ENCODE results near the gene GXYLT2. TPM values are rescaled to one million over a fixed set of nuclear protein-coding genes. Genes with fewer than 3 reads are reported as not detected.

The GXYLT2 gene
- total and polyA plus RNA-seq, 8 donors, result 0.40 to 27.0 (median 1.4) TPM

GRCh38 chr3:72959336-72959735 lies 71.5 kb downstream of the GXYLT2 start:
- WGBS, 5 donors, result 93 to 98% (median 96%) methylated on average over 5 of the region's 5 CpGs

DNA sequence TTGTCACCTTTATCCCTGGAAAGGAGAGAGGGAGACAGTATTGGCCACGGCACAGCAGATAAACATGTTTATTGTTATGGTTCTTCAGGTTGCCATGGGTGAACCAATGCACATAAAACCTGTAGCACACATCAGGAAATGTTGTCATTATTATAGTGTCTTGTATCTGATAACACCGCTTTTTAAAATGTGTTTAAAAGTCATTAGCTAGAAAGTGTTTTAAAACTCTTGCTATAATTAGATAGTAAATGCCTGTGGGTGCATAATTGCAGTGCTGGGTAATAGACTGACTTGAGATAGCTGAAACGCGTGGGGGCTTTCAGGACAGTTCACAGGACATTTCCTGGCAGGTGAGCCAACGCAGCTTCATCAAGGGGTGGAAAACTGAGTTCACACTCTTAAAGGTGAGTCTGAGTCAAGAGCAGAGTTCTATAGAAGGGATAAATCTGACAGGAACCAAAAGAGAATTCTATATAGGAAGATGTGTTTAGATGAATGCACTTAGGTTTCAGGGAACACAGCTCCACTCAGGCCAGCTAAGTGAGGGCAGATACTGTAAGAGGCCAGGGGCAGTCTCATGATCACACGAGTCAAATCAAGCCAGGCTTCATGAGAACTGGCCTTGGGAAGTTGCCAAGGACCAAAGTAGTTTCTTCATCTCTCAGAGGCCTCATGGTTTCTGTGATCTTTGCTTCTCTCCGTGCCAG lies 73.1 kb downstream of the GXYLT2 start:
- TF ChIP-seq POLR2A (IDR thresholded peaks at IDR 0.05) (no peak), POLR2AphosphoS5 (IDR thresholded peaks at IDR 0.05) (no peak), EP300 (IDR thresholded peaks at IDR 0.05) (no peak)
- TF ChIP-seq, protein P1, sequence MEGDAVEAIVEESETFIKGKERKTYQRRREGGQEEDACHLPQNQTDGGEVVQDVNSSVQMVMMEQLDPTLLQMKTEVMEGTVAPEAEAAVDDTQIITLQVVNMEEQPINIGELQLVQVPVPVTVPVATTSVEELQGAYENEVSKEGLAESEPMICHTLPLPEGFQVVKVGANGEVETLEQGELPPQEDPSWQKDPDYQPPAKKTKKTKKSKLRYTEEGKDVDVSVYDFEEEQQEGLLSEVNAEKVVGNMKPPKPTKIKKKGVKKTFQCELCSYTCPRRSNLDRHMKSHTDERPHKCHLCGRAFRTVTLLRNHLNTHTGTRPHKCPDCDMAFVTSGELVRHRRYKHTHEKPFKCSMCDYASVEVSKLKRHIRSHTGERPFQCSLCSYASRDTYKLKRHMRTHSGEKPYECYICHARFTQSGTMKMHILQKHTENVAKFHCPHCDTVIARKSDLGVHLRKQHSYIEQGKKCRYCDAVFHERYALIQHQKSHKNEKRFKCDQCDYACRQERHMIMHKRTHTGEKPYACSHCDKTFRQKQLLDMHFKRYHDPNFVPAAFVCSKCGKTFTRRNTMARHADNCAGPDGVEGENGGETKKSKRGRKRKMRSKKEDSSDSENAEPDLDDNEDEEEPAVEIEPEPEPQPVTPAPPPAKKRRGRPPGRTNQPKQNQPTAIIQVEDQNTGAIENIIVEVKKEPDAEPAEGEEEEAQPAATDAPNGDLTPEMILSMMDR (IDR thresholded peaks at IDR 0.05), result no peak
- peaks cover 0 to 16% (median 6%) of the 10 kb centered on the region in 4 donors for H3K4me1 ChIP-seq
- H3K36me3 ChIP-seq, result no peaks in the 10 kb centered on the region
- H3K27ac ChIP-seq, result no peak overlapping the region
- intact Hi-C loops (cut with DNase I; ENCODE audit: low total_unique reads), result no loop called here
- no peaks in the 10 kb centered on the region for H3K27me3 ChIP-seq
- no peak overlapping the region for H3K4me3 ChIP-seq
- peak in 1 of 2 donors; percentile 70 for DNase-seq
- H3K9me3 ChIP-seq, result no peaks in the 10 kb centered on the region
- 48 to 59% (median 54%) methylated on average over 7 of the region's 7 CpGs for WGBS, 5 donors

More at GRCh38 chr3:72959336-72959735, 71.5 kb downstream of the GXYLT2 start:
- H3K4me1 ChIP-seq, result peaks cover 0 to 23% (median 6%) of the 10 kb centered on the region in 4 donors
- H3K36me3 ChIP-seq, result no peaks in the 10 kb centered on the region
- no peak overlapping the region for H3K27ac ChIP-seq
- no peak for DNase-seq
- intact Hi-C loops (cut with DNase I; ENCODE audit: low total_unique reads), result no loop called here
- H3K4me3 ChIP-seq, result no peak overlapping the region
- H3K27me3 ChIP-seq, result no peaks in the 10 kb centered on the region
- TF ChIP-seq POLR2AphosphoS5 (IDR thresholded peaks at IDR 0.05) (no peak), EP300 (IDR thresholded peaks at IDR 0.05) (no peak), POLR2A (IDR thresholded peaks at IDR 0.05) (no peak)
- TF ChIP-seq, protein P1 (IDR thresholded peaks at IDR 0.05), result no peak
- no peaks in the 10 kb centered on the region for H3K9me3 ChIP-seq

DNA sequence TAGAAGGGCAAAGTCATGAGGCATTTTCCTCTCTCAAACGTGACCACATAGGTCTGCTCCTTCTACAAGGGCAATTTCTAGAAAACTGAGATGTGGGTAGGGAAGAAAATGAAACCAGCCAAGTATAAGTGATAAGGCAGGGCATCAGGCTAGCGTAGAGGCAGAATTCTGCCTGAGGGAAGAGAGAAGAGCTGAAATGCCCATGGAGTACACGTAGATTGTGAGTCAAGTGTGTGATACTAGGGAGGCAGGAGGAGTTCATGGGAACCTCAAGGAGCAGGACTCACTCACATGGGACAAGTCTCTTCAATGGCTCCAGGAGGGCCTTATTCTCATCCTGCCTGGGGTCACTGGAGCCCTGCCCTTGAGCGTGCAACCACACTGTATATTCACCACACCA lies 73.9 kb downstream of the GXYLT2 start:
- 56 to 78% (median 65%) methylated on average over 4 of the region's 4 CpGs for WGBS, 5 donors
- no peak overlapping the region for H3K27ac ChIP-seq
- TF ChIP-seq POLR2A (IDR thresholded peaks at IDR 0.05) (no peak), POLR2AphosphoS5 (IDR thresholded peaks at IDR 0.05) (no peak), EP300 (IDR thresholded peaks at IDR 0.05) (no peak)
- TF ChIP-seq, protein P1 (IDR thresholded peaks at IDR 0.05), result no peak
- no peaks in the 10 kb centered on the region for H3K27me3 ChIP-seq
- H3K4me1 ChIP-seq, result peaks cover 0 to 14% (median 5%) of the 10 kb centered on the region in 4 donors
- intact Hi-C loops (cut with DNase I; ENCODE audit: low total_unique reads), result no loop called here
- H3K4me3 ChIP-seq, result no peak overlapping the region
- H3K9me3 ChIP-seq, result no peaks in the 10 kb centered on the region
- no peaks in the 10 kb centered on the region for H3K36me3 ChIP-seq
- DNase-seq, result no peak

DNA sequence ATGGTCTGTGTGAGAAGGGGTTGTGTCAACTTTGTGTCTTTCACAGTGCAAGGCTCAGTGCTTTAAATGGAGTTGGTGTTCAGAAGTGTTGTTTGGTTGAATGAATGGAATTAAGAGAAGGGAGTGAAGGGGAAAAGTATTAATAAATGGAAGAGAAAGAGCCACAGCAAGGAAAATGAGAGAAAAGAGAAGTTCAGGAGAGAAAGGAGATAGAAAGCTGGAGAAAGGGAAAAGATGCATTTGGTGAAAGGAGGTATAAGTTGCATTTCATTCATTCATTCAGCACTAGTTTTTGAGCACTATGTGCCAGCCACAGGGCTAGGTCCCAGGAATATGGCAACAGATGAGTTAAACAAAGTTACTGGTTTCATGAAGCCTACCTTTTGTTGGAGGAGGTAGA lies 74.5 kb downstream of the GXYLT2 start:
- no peaks in the 10 kb centered on the region for H3K27me3 ChIP-seq
- H3K36me3 ChIP-seq, result peaks cover 0 to under 1% (median 0%) of the 10 kb centered on the region in 4 donors
- H3K4me1 ChIP-seq, result peaks cover 0 to 10% (median 4%) of the 10 kb centered on the region in 4 donors
- no peaks in the 10 kb centered on the region for H3K9me3 ChIP-seq
- no peak for DNase-seq
- intact Hi-C loops (cut with DNase I; ENCODE audit: low total_unique reads), result no loop called here
- H3K27ac ChIP-seq, result no peak overlapping the region
- TF ChIP-seq EP300 (IDR thresholded peaks at IDR 0.05) (no peak), POLR2A (IDR thresholded peaks at IDR 0.05) (no peak), POLR2AphosphoS5 (IDR thresholded peaks at IDR 0.05) (no peak)
- TF ChIP-seq, protein P1 (IDR thresholded peaks at IDR 0.05), result no peak
- no peak overlapping the region for H3K4me3 ChIP-seq

All from stomach (tissue), 9 donors.